ENCODE measurements around the gene RGS6. TPM values are rescaled to one million over a fixed set of nuclear protein-coding genes. Genes with fewer than 3 reads are reported as not detected.

The RGS6 gene
- total RNA-seq, 2 donors from 2014 or later = 1.4 to 4.7 TPM

- no peak for TF ChIP-seq CTCF (IDR thresholded peaks at IDR 0.05)
- H3K4me3 ChIP-seq = no peak overlapping the region
- no peak overlapping the region for H3K27ac ChIP-seq
- H3K4me1 ChIP-seq (ENCODE audit: control insufficient read depth in 1 of 2, low read depth in 2 of 2) = no peaks in the 10 kb centered on the region
- no peaks in the 10 kb centered on the region for H3K27me3 ChIP-seq (replicated peaks; ENCODE audit: insufficient read depth)
- H3K36me3 ChIP-seq = no peaks in the 10 kb centered on the region
- H3K9me3 ChIP-seq = no peaks in the 10 kb centered on the region
- ATAC-seq (ENCODE audit: insufficient number of reproducible peaks, low FRiP score, low read depth) (no peak), DNase-seq (ENCODE audit: low spot score) (no peak)
Observed at GRCh38 chr14:72126091-72126490, 193.9 kb downstream of the RGS6 start.

- no peak overlapping the region for H3K27ac ChIP-seq
- TF ChIP-seq CTCF (IDR thresholded peaks at IDR 0.05) = no peak
- no peak for DNase-seq (ENCODE audit: low spot score)
- H3K36me3 ChIP-seq = no peaks in the 10 kb centered on the region
- H3K4me1 ChIP-seq (ENCODE audit: control insufficient read depth in 1 of 2, low read depth in 2 of 2) = no peaks in the 10 kb centered on the region
- no peaks in the 10 kb centered on the region for H3K27me3 ChIP-seq (replicated peaks; ENCODE audit: insufficient read depth)
- no peak for ATAC-seq (ENCODE audit: insufficient number of reproducible peaks, low FRiP score, low read depth)
- H3K4me3 ChIP-seq = no peak overlapping the region
- H3K9me3 ChIP-seq = no peaks in the 10 kb centered on the region
Observed at GRCh38 chr14:72126561-72126960, 194.3 kb downstream of the RGS6 start.

GRCh38 chr14:72128629-72129028 lies 196.4 kb downstream of the RGS6 start:
- Histone ChIP-seq H3K9me3 (no peaks in the 10 kb centered on the region), H3K4me1 (ENCODE audit: control insufficient read depth in 1 of 2, low read depth in 2 of 2) (no peaks in the 10 kb centered on the region), H3K27ac (no peak overlapping the region), H3K4me3 (no peak overlapping the region), H3K27me3 (replicated peaks; ENCODE audit: insufficient read depth) (no peaks in the 10 kb centered on the region), H3K36me3 (no peaks in the 10 kb centered on the region)
- DNase-seq (ENCODE audit: low spot score) (no peak), ATAC-seq (ENCODE audit: insufficient number of reproducible peaks, low FRiP score, low read depth) (no peak)
- TF ChIP-seq CTCF (IDR thresholded peaks at IDR 0.05) = no peak

- DNase-seq (ENCODE audit: low spot score) = no peak
- Histone ChIP-seq H3K27me3 (replicated peaks; ENCODE audit: insufficient read depth) (no peaks in the 10 kb centered on the region), H3K27ac (no peak overlapping the region), H3K4me3 (no peak overlapping the region), H3K9me3 (no peaks in the 10 kb centered on the region), H3K4me1 (ENCODE audit: control insufficient read depth in 1 of 2, low read depth in 2 of 2) (no peaks in the 10 kb centered on the region), H3K36me3 (no peaks in the 10 kb centered on the region)
- ATAC-seq (ENCODE audit: insufficient number of reproducible peaks, low FRiP score, low read depth) = no peak
- no peak for TF ChIP-seq CTCF (IDR thresholded peaks at IDR 0.05)
Observed at GRCh38 chr14:72129291-72129690, 197.1 kb downstream of the RGS6 start.

GRCh38 chr14:72141084-72141483 lies 208.9 kb downstream of the RGS6 start:
- Histone ChIP-seq H3K27ac (no peak overlapping the region), H3K4me1 (ENCODE audit: control insufficient read depth in 1 of 2, low read depth in 2 of 2) (no peaks in the 10 kb centered on the region), H3K4me3 (no peak overlapping the region), H3K27me3 (replicated peaks; ENCODE audit: insufficient read depth) (no peaks in the 10 kb centered on the region), H3K9me3 (no peaks in the 10 kb centered on the region), H3K36me3 (no peaks in the 10 kb centered on the region)
- DNase-seq (ENCODE audit: low spot score) = no peak
- no peak for TF ChIP-seq CTCF (IDR thresholded peaks at IDR 0.05)
- ATAC-seq (ENCODE audit: insufficient number of reproducible peaks, low FRiP score, low read depth) = no peak
